ENCODE data around the gene SIMC1.
"Not testable (repeated sequence)": the region's sequence is repeated elsewhere in the genome, so short reads cannot be mapped to it uniquely, and the experiment has no call there.

Gene SIMC1
- total RNA-seq = 12.0 to 16.1 (median 13.4) reads per million in 4 experiments

GRCh38 chr5:176237971-176238644 is at the start of gene SIMC1:
TSS of gene SIMC1 (plus strand) at chr5:176238424. CDS start at chr5:176238509, 85 bp downstream.
- peak; percentile 30 for DNase-seq

GRCh38 chr5:176188506-176189193 is 49.6 kb upstream of the SIMC1 start:
- no peak for DNase-seq

- no peak for DNase-seq
These were observed 48.4 kb upstream of the SIMC1 start for GRCh38 chr5:176189857-176190256.

- DNase-seq = no peak
These were observed 47.1 kb upstream of the SIMC1 start for GRCh38 chr5:176190886-176191755.

- no peak for DNase-seq
These were observed 46.0 kb upstream of the SIMC1 start for GRCh38 chr5:176192094-176192721.

GRCh38 chr5:176192722-176193117 is 45.5 kb upstream of the SIMC1 start:
- DNase-seq = not testable (repeated sequence)

- DNase-seq = not testable (repeated sequence)
These were observed 44.6 kb upstream of the SIMC1 start for GRCh38 chr5:176193636-176194035.

GRCh38 chr5:176194238-176195083 is 43.8 kb upstream of the SIMC1 start:
- not testable (repeated sequence) for DNase-seq

- not testable (repeated sequence) for DNase-seq
These were observed 43.2 kb upstream of the SIMC1 start for GRCh38 chr5:176195084-176195413.

- DNase-seq = not testable (repeated sequence)
These were observed 42.6 kb upstream of the SIMC1 start for GRCh38 chr5:176195487-176196207.

- DNase-seq = not testable (repeated sequence)
These were observed 41.4 kb upstream of the SIMC1 start for GRCh38 chr5:176196781-176197180.

- not testable (repeated sequence) for DNase-seq
These were observed 40.9 kb upstream of the SIMC1 start for GRCh38 chr5:176197234-176197858.

- not testable (repeated sequence) for DNase-seq
These were observed 39.9 kb upstream of the SIMC1 start for GRCh38 chr5:176198299-176198698.

- not testable (repeated sequence) for DNase-seq
These were observed 39.1 kb upstream of the SIMC1 start for GRCh38 chr5:176198991-176199733.

GRCh38 chr5:176199803-176200399 is 38.3 kb upstream of the SIMC1 start:
- DNase-seq = not testable (repeated sequence)

- no peak for DNase-seq
These were observed 36.4 kb upstream of the SIMC1 start for GRCh38 chr5:176201811-176202210.

- DNase-seq = no peak
These were observed 35.1 kb upstream of the SIMC1 start for GRCh38 chr5:176203086-176203485.

GRCh38 chr5:176203535-176203934 is 34.7 kb upstream of the SIMC1 start:
- not testable (repeated sequence) for DNase-seq

- not testable (repeated sequence) for DNase-seq
These were observed 23.7 kb upstream of the SIMC1 start for GRCh38 chr5:176214466-176215021.

Measured in effector CD8-positive, alpha-beta T cell (primary cell).